MM.1S (cell line): Measurements from ENCODE around the gene TMEM208.

Experiments used
- EZH2phosphoT487 ChIP-seq: fragments of 300-600 bp; sonication (generic); IDR thresholded peaks from 2 replicates; pipeline ENCODE4 v1.6.1; 2018; ENCODE audit warnings: antibody characterized with exemption, low read length
- TF ChIP-seq, protein P1 (sequence below): fragments of 300-600 bp; sonication (generic); IDR thresholded peaks from 2 replicates; pipeline ENCODE4 v1.5.1; 2016; ENCODE audit warnings: antibody characterized with exemption, low read length, mixed read lengths

DNA sequence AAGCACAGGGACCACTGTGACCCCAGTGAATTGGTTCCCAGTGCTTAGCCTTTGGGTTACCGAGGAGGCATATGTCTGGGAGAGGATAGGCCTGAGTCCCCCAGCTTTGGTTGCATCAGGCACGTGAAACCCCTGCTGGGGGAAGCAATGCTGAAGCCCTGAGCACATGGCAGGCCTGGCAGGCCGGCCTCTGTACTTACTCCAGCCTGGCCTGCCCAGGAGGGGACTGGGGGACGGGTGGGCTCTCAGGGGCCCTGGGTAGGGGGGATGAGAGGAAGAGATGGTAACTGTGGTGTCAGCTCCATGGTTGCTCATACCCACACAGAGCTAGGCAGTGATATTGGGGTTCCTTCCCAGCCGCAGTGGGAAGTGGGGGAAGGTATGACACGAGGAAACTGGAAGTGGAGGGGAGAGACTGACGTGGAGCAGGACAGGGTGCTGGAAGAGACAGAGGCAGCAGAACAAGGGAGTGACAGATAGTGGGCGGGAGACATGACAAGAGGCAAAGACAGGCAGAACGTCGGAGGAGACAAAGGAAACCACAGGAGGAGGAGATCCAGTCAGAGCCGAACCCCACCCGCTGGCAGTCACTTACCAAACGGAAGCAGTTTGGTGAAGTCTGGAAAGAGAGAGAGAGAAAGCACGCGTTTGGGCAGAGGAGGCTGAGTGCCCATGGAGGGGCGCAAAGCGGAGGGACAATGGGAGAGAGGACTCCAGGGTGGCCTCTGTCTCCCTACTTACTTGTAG lies 9.1 kb downstream of the TMEM208 start:
- TF ChIP-seq, protein P1, sequence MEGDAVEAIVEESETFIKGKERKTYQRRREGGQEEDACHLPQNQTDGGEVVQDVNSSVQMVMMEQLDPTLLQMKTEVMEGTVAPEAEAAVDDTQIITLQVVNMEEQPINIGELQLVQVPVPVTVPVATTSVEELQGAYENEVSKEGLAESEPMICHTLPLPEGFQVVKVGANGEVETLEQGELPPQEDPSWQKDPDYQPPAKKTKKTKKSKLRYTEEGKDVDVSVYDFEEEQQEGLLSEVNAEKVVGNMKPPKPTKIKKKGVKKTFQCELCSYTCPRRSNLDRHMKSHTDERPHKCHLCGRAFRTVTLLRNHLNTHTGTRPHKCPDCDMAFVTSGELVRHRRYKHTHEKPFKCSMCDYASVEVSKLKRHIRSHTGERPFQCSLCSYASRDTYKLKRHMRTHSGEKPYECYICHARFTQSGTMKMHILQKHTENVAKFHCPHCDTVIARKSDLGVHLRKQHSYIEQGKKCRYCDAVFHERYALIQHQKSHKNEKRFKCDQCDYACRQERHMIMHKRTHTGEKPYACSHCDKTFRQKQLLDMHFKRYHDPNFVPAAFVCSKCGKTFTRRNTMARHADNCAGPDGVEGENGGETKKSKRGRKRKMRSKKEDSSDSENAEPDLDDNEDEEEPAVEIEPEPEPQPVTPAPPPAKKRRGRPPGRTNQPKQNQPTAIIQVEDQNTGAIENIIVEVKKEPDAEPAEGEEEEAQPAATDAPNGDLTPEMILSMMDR = no peak
- no peak for TF ChIP-seq EZH2phosphoT487
